Endothelial cell of umbilical vein (primary cell): ENCODE measurements around the gene RLN2. TPM values are rescaled to one million over a fixed set of nuclear protein-coding genes. Genes with fewer than 3 reads are reported as not detected.

ENCODE experiments used
- BruUV-seq: library from RNA; stranded (reverse); fragments of 400-500 nt; replicated peaks from 2 replicates; lab custom pipeline; 2021; lab: Mats Ljungman, UMichigan
- CTCF ChIA-PET: fragments of 300-600, 350-600 bp; sonication (Branson Sonifier 250); formaldehyde crosslinking; loops from one replicate; lab custom pipeline; 2021; ENCODE audit warnings: antibody characterized with exemption, inconsistent platforms; lab: Charles Lee
- POLR2A ChIA-PET: fragments of 300-600, 350-600 bp; sonication (Branson Sonifier 250); formaldehyde crosslinking; loops from one replicate; lab custom pipeline; 2021; ENCODE audit warnings: antibody characterized with exemption, inconsistent platforms; lab: Charles Lee
- DNase-seq: peaks from one replicate; pipeline ENCODE4 v3.0.0-alpha.2; 2011; ENCODE audit warnings: low read depth, low spot score
- FAIRE-seq: peaks from 2 replicates; lab custom pipeline; 2011; peaks lifted over from hg19 to GRCh38; lab: Jason Lieb, UNC
- H2AFZ ChIP-seq: 2 replicates; pipeline ENCODE4 v1.6.0; 2012; ENCODE audit warnings: low read depth, low read length, control low read depth, inconsistent platforms
- H3K27ac ChIP-seq: 2 replicates; pipeline ENCODE4 v1.5.1; 2011; ENCODE audit warnings: low read depth, mild to moderate bottlenecking, control low read depth, low read length, moderate library complexity; ENCODE audit not compliant: insufficient read depth
- H3K27me3 ChIP-seq, 2 experiments: 2 replicates each; pipeline versions ENCODE4 v1.6.0 to v1.6.1; 2011; ENCODE audit warnings: low read length in 2 of 2, mixed read lengths in 1 of 2; ENCODE audit not compliant: control insufficient read depth in 2 of 2, insufficient read depth in 2 of 2
- H3K36me3 ChIP-seq, 2 experiments: 2 replicates in 1 of 2; 3 replicates in 1 of 2; pipeline ENCODE4 v1.5.1; 2011; ENCODE audit warnings: low read length in 2 of 2, mild to moderate bottlenecking in 1 of 2, moderate library complexity in 1 of 2; ENCODE audit not compliant: control insufficient read depth in 2 of 2, insufficient read depth in 2 of 2; ENCODE audit errors: extremely low read depth in 1 of 2
- H3K4me1 ChIP-seq: 3 replicates; pipeline ENCODE4 v1.5.1; 2011; ENCODE audit warnings: mild to moderate bottlenecking, low read length; ENCODE audit not compliant: control insufficient read depth, insufficient read depth; ENCODE audit errors: extremely low read depth
- H3K4me2 ChIP-seq: 2 replicates; pipeline ENCODE4 v1.6.1; 2011; ENCODE audit warnings: low read length, control low read depth, mixed read lengths; ENCODE audit not compliant: insufficient read depth
- H3K4me3 ChIP-seq, 3 experiments: fragments of 200-600 bp in 1 of 3; sonication (generic), shearing (Covaris generic) in 1 of 3; replicated peaks in 1 of 3; 2 replicates each; pipeline ENCODE4 v1.5.1; 2011 to 2016; ENCODE audit warnings: control low read depth in 3 of 3, low read length in 3 of 3, mild to moderate bottlenecking in 2 of 3, inconsistent platforms in 1 of 3, low read depth in 1 of 3, moderate library complexity in 1 of 3; ENCODE audit not compliant: insufficient read depth in 1 of 3
- H3K79me2 ChIP-seq: 2 replicates; pipeline ENCODE4 v1.6.0; 2012; ENCODE audit warnings: low read length, inconsistent platforms; ENCODE audit not compliant: control insufficient read depth, insufficient read depth
- H3K9ac ChIP-seq: replicated peaks from 2 replicates; pipeline ENCODE3; 2011; ENCODE audit warnings: low read length, control low read depth; ENCODE audit not compliant: insufficient read depth; ENCODE audit errors: extremely low read depth
- H3K9me1 ChIP-seq: replicated peaks from 3 replicates; pipeline ENCODE4 v1.6.0; 2011; ENCODE audit warnings: mild to moderate bottlenecking, low read length; ENCODE audit not compliant: control insufficient read depth, insufficient read depth; ENCODE audit errors: extremely low read depth
- H3K9me3 ChIP-seq: replicated peaks from 2 replicates; pipeline ENCODE4 v1.5.1; 2012; ENCODE audit warnings: low read length, inconsistent platforms; ENCODE audit not compliant: control insufficient read depth, insufficient read depth
- H4K20me1 ChIP-seq: replicated peaks from 2 replicates; pipeline ENCODE3; 2011; ENCODE audit warnings: mild to moderate bottlenecking, low read length; ENCODE audit not compliant: control insufficient read depth, insufficient read depth; ENCODE audit errors: extremely low read depth
- FOS ChIP-seq: IDR thresholded peaks from 2 replicates; pipeline ENCODE4 v1.6.1; 2011; ENCODE audit warnings: mild to moderate bottlenecking, low read length, moderate library complexity, borderline replicate concordance; ENCODE audit not compliant: insufficient read depth
- GATA2 ChIP-seq: IDR thresholded peaks from 2 replicates; pipeline ENCODE4 v1.7.0; 2011; ENCODE audit warnings: low read depth, mild to moderate bottlenecking, moderate library complexity, mixed read lengths, low read length; ENCODE audit not compliant: insufficient read length, insufficient read depth
- JUN ChIP-seq: IDR thresholded peaks from 2 replicates; pipeline ENCODE4 v1.6.1; 2011; ENCODE audit warnings: borderline replicate concordance, low read depth; ENCODE audit not compliant: insufficient read length, insufficient read depth
- MYC ChIP-seq: IDR thresholded peaks from one replicate; pipeline ENCODE4 v1.6.1; 2011; ENCODE audit warnings: mild to moderate bottlenecking, low read depth, low read length
- POLR2AphosphoS5 ChIP-seq: IDR thresholded peaks from 2 replicates; pipeline ENCODE4 v1.6.1; 2012; ENCODE audit warnings: low read depth, mild to moderate bottlenecking, control low read depth, low read length, moderate library complexity; ENCODE audit not compliant: insufficient read depth
- dilution Hi-C: fragments of 300-500 bp; cut with MboI; formaldehyde crosslinking; loops from one replicate; pipeline ENCODE4 v1.15.0; 2019; ENCODE audit warnings: low sequenced_read_pairs; ENCODE audit not compliant: extremely low pct_ligation_motif_present
- intact Hi-C: fragments of 100-400 bp; cut with micrococcal nuclease; formaldehyde crosslinking; loops from one replicate; pipeline ENCODE4 v1.10.0; 2022
- polyA plus RNA-seq, 4 experiments: library from polyadenylated mRNA; depleted of rRNA in 3 of 4; stranded (reverse) in 3 of 4; unstranded in 1 of 4; fragments of >200 nt; gene quantifications; 2 replicates each; pipeline versions ENCODE4 v1.2.1 to v1.2.3, GENCODE V29; 2011 to 2012; ENCODE audit warnings: missing spikeins in 1 of 4
- total RNA-seq: library from RNA; stranded (reverse); gene quantifications from 2 replicates; pipeline ENCODE4 v1.2.3, GENCODE V29; 2021
- TF ChIP-seq, protein P1 (sequence below): IDR thresholded peaks from 2 replicates; pipeline ENCODE4 v1.6.1; 2011; ENCODE audit not compliant: insufficient read depth, insufficient read length
- TF ChIP-seq, protein P2 (sequence below), 2 donors: IDR thresholded peaks; 1 replicate in 1 of 2; 2 replicates in 1 of 2; pipeline ENCODE4 v1.5.1; 2011; ENCODE audit warnings: low read length in 2 of 2, mild to moderate bottlenecking in 2 of 2, moderate library complexity in 2 of 2, control low read depth in 1 of 2, inconsistent platforms in 1 of 2, low read depth in 1 of 2; ENCODE audit not compliant: insufficient read depth in 1 of 2; ENCODE audit errors: extremely low read depth in 1 of 2

The RLN2 gene
- total and polyA plus RNA-seq, 2 donors (not counting 3 experiments of a cell fraction or from before 2014, with no cell fraction given), result 0.41 TPM; not detected in 1

DNA sequence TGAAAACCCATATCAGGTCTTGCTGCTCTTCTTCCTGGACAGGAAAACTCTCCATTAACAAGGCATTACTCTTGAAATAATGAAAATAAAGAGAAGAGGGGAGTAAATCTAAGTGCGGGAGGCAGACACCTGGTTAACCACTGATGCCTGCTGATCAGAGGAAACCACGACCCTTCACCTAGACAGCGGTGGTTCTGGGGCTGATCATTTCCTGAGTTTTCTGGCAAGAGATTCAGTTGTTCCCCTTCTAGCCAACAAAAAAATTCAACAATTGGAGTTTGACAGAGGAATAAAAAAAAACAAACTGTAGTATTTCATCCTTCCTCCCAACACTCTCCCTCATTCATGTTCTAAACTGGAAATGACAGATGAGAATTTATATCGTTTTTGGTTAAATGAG is 3.0 kb downstream of the RLN2 start:
- Histone ChIP-seq H3K9me3 (no peaks in the 10 kb centered on the region), H3K9me1 (no peaks in the 10 kb centered on the region), H3K36me3 (no peaks in the 10 kb centered on the region), H2AFZ (no peak overlapping the region), H3K4me2 (no peak overlapping the region), H3K27ac (no peak overlapping the region), H3K27me3 (no peaks in the 10 kb centered on the region), H3K4me3 (no peak overlapping the region), H3K4me1 (no peaks in the 10 kb centered on the region), H4K20me1 (no peaks in the 10 kb centered on the region), H3K79me2 (no peaks in the 10 kb centered on the region), H3K9ac (no peak overlapping the region)
- FAIRE-seq, result no peak
- dilution Hi-C loops (no loop called here), intact Hi-C loops (no loop called here)
- no TSS peak for BruUV-seq
- ChIA-PET POLR2A (no interaction called here), CTCF (no interaction called here)
- no peak for TF ChIP-seq JUN
- TF ChIP-seq, protein P1, sequence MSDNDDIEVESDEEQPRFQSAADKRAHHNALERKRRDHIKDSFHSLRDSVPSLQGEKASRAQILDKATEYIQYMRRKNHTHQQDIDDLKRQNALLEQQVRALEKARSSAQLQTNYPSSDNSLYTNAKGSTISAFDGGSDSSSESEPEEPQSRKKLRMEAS, result no peak
- TF ChIP-seq, protein P2, sequence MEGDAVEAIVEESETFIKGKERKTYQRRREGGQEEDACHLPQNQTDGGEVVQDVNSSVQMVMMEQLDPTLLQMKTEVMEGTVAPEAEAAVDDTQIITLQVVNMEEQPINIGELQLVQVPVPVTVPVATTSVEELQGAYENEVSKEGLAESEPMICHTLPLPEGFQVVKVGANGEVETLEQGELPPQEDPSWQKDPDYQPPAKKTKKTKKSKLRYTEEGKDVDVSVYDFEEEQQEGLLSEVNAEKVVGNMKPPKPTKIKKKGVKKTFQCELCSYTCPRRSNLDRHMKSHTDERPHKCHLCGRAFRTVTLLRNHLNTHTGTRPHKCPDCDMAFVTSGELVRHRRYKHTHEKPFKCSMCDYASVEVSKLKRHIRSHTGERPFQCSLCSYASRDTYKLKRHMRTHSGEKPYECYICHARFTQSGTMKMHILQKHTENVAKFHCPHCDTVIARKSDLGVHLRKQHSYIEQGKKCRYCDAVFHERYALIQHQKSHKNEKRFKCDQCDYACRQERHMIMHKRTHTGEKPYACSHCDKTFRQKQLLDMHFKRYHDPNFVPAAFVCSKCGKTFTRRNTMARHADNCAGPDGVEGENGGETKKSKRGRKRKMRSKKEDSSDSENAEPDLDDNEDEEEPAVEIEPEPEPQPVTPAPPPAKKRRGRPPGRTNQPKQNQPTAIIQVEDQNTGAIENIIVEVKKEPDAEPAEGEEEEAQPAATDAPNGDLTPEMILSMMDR (IDR thresholded peaks at IDR 0.05; ENCODE audit: extremely low read depth in 1 of 2, insufficient read depth in 1 of 2, low read depth in 1 of 2, low read length in 2 of 2), result no peak
- no peak for TF ChIP-seq GATA2
- no peak for TF ChIP-seq FOS
- no peak for TF ChIP-seq POLR2AphosphoS5
- TF ChIP-seq MYC, result no peak
- DNase-seq, result no peak
